CD4-positive, alpha-beta T cell treated with Interleukin-10 for 1 hour (primary cell): Measurements from ENCODE around the gene ZNF286A.
"Not testable (repeated sequence)": the region's sequence is repeated elsewhere in the genome, so short reads cannot be mapped to it uniquely, and the experiment has no call there.

Experiments
- DNase-seq: peaks from one replicate; pipeline ENCODE4 v3.0.0-alpha.2; 2020

The ZNF286A gene

GRCh38 chr17:15704239-15704638, 4.7 kb downstream of the ZNF286A start:
- not testable (repeated sequence) for DNase-seq

DNA sequence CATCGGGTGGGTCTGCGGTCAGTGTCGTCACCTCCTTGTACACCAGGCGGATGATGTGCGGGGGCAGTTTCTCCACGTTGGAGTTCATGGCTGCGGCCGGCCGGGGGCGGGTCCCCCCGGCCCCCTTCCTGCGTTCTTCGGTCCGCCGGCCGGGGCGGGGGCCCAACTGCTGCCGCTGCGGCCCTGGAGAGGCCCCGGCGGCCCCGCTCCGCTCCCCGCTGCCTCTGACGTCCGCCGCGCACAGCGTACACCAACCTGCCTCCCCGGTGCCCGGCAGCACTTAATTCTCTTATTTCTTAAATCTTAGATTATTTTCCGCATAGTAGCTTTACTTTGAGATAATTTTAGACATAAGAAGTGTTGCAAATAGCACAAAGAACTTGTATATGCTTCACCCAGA, 5.3 kb downstream of the ZNF286A start:
- not testable (repeated sequence) for DNase-seq

- not testable (repeated sequence) for DNase-seq
These were observed 9.3 kb downstream of the ZNF286A start for GRCh38 chr17:15708879-15709278.

DNA sequence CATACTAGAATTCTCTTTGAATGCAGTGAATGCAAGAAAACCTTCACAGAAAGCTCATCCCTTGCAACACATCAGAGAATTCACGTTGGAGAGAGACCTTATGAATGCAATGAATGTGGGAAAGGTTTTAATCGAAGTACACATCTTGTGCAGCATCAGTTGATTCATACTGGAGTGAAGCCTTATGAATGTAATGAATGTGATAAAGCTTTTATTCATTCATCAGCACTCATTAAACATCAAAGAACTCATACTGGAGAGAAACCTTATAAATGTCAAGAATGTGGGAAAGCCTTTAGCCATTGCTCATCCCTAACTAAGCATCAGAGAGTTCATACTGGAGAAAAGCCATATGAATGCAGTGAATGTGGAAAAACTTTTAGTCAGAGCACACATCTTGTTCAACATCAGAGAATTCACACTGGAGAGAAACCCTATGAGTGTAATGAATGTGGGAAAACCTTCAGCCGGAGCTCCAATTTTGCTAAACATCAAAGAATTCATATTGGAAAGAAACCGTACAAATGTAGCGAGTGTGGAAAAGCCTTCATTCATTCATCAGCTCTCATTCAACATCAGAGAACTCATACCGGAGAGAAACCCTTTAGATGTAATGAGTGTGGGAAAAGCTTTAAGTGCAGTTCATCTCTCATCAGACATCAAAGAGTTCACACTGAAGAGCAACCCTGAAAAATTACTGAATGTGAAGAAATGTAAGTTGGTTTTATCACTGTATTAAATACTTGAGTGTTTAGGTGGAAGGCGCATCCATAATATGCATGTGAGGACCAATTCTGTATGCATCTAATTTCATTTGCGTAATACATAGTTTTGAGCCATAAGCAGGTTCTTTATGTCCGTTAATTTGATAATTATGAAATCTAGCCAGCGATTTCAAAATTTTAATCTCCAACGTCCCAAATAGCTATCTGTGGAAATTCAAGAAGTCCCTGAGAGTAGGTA, 17.3 kb downstream of the ZNF286A start:
- DNase-seq: not testable (repeated sequence)

DNA sequence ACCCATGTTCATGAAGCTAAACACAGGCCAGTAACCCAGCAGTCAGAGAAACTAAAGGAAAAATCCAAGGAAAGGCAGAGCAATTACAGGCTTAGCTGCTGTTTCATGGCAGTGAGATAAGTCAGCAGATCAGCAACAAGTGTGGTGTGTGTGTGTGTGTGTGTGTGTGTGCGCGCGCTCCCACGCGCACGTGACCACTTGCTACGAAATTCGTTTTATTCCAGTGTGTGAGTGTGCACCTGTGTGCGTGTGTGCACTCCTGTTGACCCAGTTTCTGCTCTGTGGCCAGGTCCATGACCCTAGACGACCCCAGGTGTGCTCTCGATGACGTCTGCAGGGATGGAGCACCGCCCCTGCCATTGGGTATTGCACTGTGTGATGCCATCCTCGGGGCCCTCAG, 31.0 kb downstream of the ZNF286A start:
- DNase-seq: not testable (repeated sequence)

DNA sequence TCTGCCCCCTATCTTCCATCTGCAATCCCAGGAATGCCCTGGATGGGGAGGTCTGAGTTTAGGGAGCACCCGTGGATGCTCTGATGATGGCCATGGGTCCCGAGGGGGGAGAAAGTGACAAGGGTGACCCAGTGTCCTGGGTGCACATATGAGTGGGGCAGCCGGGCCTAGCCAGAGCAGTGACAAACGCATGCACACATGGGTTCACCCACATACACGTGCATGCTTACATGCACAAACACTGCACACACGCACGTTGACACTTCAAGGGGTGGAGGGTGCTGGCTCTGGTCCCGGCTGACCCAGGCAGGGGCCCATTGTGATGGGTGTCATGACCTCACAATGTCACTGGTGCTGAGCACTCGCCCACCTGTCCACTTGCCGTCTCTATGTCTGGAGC, 32.3 kb downstream of the ZNF286A start, which contains the start of gene TBC1D26:
Gene TBC1D26 (plus strand): TSS at position 384 of the 400 bp plus-strand sequence. CDS start 3,066 bp downstream, outside the sequence.
- DNase-seq: not testable (repeated sequence)

DNA sequence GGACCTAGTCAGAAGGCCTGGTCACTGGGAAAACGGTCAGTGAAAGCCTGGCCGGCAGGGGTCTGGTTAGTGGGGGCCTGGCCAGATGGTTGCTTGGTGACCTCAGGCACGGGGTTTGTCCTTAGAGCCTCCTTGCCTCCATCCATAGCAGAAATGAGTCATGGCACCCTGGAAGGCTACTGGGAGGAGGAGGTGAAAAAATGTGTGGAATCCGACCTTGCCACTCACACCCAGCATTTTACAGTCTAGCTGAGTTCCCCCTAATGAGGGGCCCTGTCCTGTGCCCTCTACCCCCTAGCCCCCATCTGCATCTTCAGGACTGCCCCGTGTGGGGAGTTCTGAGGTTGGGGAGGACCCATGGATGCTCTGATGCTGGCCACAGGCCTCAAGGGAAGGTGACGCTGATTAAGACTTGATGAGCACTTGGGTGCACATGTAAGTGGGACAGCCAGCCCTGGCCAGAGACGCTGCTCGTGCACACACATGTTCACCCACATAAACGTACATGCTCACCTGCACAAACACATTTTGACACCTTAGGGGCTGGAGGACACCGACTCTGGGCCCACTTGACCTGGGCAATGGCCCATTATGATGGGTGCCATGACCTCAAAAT, 33.7 kb downstream of the ZNF286A start:
- DNase-seq: not testable (repeated sequence)

DNA sequence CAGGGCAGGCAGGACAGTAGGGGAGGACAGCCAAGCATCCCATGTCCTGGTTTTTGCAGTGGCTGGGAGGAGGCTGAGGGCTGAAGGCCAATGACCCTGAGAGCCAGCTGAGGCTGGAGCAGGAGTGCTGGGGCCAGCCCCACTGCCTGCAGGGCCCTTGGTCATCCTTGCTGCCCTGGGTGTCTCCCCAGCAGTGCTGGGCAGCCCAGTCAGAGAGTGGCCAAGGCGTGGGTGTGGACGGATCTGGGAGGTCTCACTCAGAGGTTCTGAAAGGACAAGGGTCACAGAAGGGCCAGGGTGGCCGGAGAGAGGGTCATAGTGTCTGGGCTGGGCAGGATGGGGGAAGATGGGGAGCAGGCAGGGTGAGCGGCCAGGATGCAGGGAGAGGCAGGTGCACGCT, 37.0 kb downstream of the ZNF286A start:
- not testable (repeated sequence) for DNase-seq

DNA sequence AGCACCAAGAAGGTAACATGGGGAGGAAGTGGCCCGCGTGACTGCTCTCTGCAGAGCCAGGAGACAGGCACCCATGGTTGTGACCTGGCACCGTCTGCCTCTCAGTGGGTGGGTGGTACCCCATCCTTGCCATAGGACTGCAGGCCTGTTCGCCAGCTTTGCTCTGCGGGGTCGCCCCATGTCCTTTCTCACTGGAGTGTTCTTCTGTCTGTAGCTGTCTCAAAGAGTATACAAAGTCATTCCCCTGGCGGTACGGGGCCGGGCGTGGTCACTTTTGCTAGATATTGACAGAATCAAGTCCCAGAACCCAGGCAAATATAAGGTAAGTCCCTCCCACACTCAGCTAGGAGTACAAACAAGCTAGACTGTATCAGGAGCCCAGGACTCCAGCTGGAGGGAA, 38.5 kb downstream of the ZNF286A start:
- DNase-seq: no peak

- DNase-seq: not testable (repeated sequence)
These were observed 39.7 kb downstream of the ZNF286A start for GRCh38 chr17:15739259-15739658.

GRCh38 chr17:15740041-15740440, 40.5 kb downstream of the ZNF286A start:
- not testable (repeated sequence) for DNase-seq

- no peak for DNase-seq
These were observed 41.1 kb downstream of the ZNF286A start for GRCh38 chr17:15740570-15741120.

GRCh38 chr17:15741624-15742023, 42.1 kb downstream of the ZNF286A start:
- DNase-seq: no peak

GRCh38 chr17:15742051-15742795, 42.7 kb downstream of the ZNF286A start:
- no peak for DNase-seq

DNA sequence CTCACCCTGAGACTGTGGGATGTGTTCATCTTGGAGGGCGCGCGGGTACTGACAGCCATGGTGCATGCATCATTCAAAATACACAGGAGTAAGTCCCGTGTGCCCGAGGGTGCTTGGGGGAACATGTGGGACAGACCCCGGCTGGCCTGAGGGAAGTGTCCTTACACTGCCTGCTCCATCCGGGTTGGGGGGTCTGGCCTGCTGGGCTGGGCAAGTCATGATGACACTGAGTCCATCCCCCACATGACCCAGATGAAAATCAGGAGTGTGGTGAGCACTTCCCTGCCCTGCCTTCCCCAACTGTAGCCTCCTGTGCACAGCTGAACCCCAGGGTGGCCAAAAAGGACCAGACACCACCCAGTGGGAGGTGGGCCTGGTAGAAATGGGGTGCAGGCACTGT, 43.4 kb downstream of the ZNF286A start:
- no peak for DNase-seq

- DNase-seq: no peak
These were observed 44.6 kb downstream of the ZNF286A start for GRCh38 chr17:15744074-15744676.

DNA sequence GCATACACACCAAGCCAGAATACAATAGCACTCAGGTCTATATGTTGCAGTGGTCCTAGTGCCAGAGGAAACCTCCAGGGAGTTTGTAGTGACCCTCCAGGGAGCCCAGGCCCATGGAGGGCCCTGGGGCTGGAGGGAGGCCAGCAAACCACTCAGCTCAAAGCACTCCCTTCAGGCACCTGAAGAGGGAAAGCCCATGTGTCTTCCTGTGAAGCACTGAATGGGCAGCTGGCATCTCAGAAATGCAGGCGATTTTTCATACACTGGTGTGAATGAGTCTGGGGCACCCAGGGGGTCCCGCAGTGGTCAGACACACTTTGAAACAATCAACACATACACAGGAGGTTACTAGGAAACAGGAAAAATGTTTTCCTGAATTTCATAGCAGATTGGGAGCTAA, 45.3 kb downstream of the ZNF286A start:
- DNase-seq: no peak

DNA sequence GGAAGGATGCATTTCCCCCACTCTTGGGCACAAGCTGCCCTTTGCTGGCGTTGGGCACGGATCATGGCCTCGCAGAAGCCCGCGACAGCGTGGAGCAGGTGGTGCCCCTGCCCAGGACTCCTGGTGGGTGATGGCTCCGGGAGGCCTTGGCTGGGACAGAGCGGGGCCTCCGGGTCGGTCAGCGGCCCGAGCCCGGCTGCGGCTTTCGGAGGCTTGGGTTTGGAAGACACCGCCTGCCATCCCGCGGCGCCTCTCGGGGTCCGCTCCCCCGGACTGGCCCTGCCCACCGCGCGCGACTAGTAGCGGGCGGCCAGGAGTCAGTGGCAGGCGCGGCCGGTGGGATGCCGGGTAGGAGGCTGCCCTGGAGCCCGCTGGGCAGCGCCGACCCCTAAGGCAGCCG, 49.9 kb downstream of the ZNF286A start:
- DNase-seq: not testable (repeated sequence)

DNA sequence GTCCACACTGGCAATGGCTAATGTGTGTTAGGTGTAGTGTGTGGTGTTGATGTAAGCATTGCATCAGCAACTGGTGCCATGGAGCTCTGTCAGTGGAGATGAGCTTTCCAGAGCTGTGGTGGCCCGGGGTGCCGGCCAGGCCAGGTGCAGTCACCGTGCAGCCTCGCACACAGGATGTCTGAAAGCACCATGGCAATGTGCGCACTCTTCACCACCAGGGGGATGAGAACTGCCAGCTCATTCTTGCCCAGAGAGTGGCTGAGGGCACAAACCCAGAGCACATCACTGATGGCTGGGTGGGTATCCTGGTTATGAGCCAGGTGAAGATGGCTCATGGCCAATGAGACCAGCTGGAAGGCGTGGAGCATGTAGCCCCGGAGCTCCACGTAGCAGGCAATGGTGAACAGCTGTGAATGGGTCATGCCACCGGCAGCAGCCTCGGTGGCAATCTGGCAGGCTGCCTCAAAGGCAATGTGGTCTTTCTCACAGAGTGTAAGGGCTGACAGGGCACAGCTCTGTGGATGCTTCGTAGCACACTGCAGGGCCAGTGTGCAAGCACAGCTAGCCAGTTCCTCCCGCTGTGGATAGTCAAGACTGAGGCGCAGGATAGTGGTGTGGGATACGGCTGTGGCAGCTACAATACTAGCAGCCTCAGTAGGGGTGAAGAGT, 69.4 kb downstream of the ZNF286A start:
- not testable (repeated sequence) for DNase-seq
